ENCODE measurements around the gene RHBDD3.

The RHBDD3 gene

DNA sequence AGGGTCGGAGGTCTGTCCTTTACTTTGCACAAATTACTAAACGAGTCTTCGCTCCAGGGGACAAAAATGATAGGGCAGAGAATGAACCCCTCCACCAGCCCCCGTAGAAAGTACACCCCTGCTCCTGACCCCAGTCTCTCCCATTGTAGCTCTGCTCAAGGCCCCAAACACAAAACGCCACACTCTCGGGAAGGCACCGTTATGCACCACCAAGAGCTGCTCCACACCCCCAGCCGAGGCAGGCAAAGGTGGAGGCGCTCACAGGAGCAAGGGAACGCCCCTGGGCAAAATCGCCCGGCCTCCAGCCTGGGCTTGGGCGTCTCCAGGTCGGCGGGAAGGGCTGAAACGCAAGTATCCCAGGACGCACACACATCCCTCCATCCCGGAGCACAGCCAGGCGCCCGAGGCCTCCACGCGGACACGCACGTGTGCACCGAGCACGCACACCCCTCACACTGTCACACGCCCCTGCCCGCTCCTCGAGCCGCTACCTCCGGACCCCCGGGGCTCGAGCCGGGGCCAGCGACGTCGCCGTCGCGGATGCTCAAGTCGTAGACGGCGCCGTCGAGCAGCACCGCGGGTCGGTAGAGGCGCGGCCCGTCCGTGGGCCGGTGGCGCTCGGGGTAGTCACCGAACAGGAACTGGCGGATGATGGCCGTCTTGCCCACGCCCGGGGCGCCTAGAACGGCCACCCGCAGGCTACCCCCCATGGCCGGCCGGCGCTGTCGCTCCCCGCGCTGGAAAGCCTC lies 46.9 kb upstream of the RHBDD3 start:
- Histone ChIP-seq H3K4me1 (ENCODE audit: control insufficient read depth, insufficient read depth, low read length) (peaks cover 14% of the 10 kb centered on the region), H3K4me3 (ENCODE audit: low read depth, low read length) (peak overlapping the region; percentile 40), H3K9me3 (ENCODE audit: control insufficient read depth, insufficient read depth, low read depth, low read length) (no peaks in the 10 kb centered on the region), H3K36me3 (ENCODE audit: control insufficient read depth in 2 of 2, insufficient read depth in 1 of 2, low read length in 2 of 2) (no peaks in the 10 kb centered on the region), H3K27ac (ENCODE audit: extremely low read depth, low read depth, low read length) (no peak overlapping the region; the same call in 1 of the 2 replicates)
- ChIA-PET POLR2A (interaction anchor here (1.1 to 1.8 kb wide), 2 partner anchors 8 to 20 kb away, joined by 3 to 4 read pairs; partner anchors contain the start of gene GAS2L1), CTCF (interaction anchor here (0.6 to 0.9 kb wide), 2 partner anchors 9 to 52 kb away, joined by 3 read pairs; no protein-coding TSS in a partner anchor)
- TF ChIP-seq ZNF140 (tag by site-specific recombination; IDR thresholded peaks at IDR 0.05) (no peak), ZNF792 (tag by site-specific recombination; IDR thresholded peaks at IDR 0.05) (no peak), ZBTB17 (tag by site-specific recombination; IDR thresholded peaks at IDR 0.05) (peak; percentile 42; the same call in 1 of the 2 replicates), ZNF514 (tag by site-specific recombination; IDR thresholded peaks at IDR 0.05) (no peak), BCL11B (tag by site-specific recombination; IDR thresholded peaks at IDR 0.05; ENCODE audit: low read depth) (no peak), ZNF335 (tag by site-specific recombination; conservative IDR thresholded peaks at IDR 0.05) (peak; percentile 69), ZNF623 (tag by site-specific recombination; IDR thresholded peaks at IDR 0.05) (no peak), KLF8 (tag by site-specific recombination; IDR thresholded peaks at IDR 0.05) (no peak; the same call in 1 of the 2 replicates), RBAK (tag by site-specific recombination; IDR thresholded peaks at IDR 0.05) (no peak), ZNF132 (tag by site-specific recombination; IDR thresholded peaks at IDR 0.05; ENCODE audit: borderline replicate concordance) (no peak), SCRT1 (tag by site-specific recombination; IDR thresholded peaks at IDR 0.05; ENCODE audit: borderline replicate concordance) (no peak), GLIS2 (tag by site-specific recombination; IDR thresholded peaks at IDR 0.05) (peak; percentile 57), ZBTB8A (tag by site-specific recombination; IDR thresholded peaks at IDR 0.05) (peak; percentile 86), ZNF560 (tag by site-specific recombination; IDR thresholded peaks at IDR 0.05; ENCODE audit: borderline replicate concordance) (no peak), ZNF600 (tag by site-specific recombination; IDR thresholded peaks at IDR 0.05) (peak; percentile 70; the same call in 1 of the 2 replicates), KLF9 (tag by site-specific recombination; IDR thresholded peaks at IDR 0.05; ENCODE audit: low read depth) (peak; percentile 48), ZNF366 (tag by site-specific recombination; conservative IDR thresholded peaks at IDR 0.05) (peak; percentile 90), SP7 (tag by site-specific recombination; IDR thresholded peaks at IDR 0.05) (peak; percentile 50; the same call in 1 of the 2 replicates), ZNF404 (tag by site-specific recombination; IDR thresholded peaks at IDR 0.05) (no peak), ZFP3 (tag by site-specific recombination; IDR thresholded peaks at IDR 0.05; ENCODE audit: low read depth) (no peak), ZNF561 (tag by site-specific recombination; IDR thresholded peaks at IDR 0.05; ENCODE audit: borderline replicate concordance) (no peak), ZNF701 (tag by site-specific recombination; IDR thresholded peaks at IDR 0.05) (no peak), ZNF341 (tag by site-specific recombination; IDR thresholded peaks at IDR 0.05; ENCODE audit: low read depth) (no peak), ZNF211 (tag by site-specific recombination; IDR thresholded peaks at IDR 0.05; ENCODE audit: low read depth) (no peak)
- TF ChIP-seq, protein P1, sequence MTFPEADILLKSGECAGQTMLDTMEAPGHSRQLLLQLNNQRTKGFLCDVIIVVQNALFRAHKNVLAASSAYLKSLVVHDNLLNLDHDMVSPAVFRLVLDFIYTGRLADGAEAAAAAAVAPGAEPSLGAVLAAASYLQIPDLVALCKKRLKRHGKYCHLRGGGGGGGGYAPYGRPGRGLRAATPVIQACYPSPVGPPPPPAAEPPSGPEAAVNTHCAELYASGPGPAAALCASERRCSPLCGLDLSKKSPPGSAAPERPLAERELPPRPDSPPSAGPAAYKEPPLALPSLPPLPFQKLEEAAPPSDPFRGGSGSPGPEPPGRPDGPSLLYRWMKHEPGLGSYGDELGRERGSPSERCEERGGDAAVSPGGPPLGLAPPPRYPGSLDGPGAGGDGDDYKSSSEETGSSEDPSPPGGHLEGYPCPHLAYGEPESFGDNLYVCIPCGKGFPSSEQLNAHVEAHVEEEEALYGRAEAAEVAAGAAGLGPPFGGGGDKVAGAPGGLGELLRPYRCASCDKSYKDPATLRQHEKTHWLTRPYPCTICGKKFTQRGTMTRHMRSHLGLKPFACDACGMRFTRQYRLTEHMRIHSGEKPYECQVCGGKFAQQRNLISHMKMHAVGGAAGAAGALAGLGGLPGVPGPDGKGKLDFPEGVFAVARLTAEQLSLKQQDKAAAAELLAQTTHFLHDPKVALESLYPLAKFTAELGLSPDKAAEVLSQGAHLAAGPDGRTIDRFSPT (tag by site-specific recombination; IDR thresholded peaks at IDR 0.05) = no peak
- TF ChIP-seq, protein P2, sequence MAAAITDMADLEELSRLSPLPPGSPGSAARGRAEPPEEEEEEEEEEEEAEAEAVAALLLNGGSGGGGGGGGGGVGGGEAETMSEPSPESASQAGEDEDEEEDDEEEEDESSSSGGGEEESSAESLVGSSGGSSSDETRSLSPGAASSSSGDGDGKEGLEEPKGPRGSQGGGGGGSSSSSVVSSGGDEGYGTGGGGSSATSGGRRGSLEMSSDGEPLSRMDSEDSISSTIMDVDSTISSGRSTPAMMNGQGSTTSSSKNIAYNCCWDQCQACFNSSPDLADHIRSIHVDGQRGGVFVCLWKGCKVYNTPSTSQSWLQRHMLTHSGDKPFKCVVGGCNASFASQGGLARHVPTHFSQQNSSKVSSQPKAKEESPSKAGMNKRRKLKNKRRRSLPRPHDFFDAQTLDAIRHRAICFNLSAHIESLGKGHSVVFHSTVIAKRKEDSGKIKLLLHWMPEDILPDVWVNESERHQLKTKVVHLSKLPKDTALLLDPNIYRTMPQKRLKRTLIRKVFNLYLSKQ (tag by site-specific recombination; IDR thresholded peaks at IDR 0.05; ENCODE audit: borderline replicate concordance) = no peak
- TF ChIP-seq, protein P3, sequence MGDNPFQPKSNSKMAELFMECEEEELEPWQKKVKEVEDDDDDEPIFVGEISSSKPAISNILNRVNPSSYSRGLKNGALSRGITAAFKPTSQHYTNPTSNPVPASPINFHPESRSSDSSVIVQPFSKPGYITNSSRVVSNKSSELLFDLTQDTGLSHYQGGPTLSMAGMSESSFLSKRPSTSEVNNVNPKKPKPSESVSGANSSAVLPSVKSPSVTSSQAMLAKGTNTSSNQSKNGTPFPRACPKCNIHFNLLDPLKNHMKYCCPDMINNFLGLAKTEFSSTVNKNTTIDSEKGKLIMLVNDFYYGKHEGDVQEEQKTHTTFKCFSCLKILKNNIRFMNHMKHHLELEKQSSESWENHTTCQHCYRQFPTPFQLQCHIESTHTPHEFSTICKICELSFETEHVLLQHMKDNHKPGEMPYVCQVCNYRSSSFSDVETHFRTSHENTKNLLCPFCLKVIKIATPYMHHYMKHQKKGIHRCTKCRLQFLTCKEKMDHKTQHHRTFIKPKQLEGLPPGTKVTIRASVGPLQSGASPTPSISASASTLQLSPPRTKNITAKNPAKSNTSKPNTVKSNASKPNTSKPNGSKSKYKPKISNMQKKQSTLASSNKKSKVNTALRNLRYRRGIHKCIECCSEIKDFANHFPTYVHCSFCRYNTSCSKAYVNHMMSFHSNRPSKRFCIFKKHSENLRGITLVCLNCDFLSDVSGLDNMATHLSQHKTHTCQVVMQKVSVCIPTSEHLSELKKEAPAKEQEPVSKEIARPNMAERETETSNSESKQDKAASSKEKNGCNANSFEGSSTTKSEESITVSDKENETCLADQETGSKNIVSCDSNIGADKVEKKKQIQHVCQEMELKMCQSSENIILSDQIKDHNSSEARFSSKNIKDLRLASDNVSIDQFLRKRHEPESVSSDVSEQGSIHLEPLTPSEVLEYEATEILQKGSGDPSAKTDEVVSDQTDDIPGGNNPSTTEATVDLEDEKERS (tag by site-specific recombination; IDR thresholded peaks at IDR 0.05) = no peak
- TF ChIP-seq, protein P4, sequence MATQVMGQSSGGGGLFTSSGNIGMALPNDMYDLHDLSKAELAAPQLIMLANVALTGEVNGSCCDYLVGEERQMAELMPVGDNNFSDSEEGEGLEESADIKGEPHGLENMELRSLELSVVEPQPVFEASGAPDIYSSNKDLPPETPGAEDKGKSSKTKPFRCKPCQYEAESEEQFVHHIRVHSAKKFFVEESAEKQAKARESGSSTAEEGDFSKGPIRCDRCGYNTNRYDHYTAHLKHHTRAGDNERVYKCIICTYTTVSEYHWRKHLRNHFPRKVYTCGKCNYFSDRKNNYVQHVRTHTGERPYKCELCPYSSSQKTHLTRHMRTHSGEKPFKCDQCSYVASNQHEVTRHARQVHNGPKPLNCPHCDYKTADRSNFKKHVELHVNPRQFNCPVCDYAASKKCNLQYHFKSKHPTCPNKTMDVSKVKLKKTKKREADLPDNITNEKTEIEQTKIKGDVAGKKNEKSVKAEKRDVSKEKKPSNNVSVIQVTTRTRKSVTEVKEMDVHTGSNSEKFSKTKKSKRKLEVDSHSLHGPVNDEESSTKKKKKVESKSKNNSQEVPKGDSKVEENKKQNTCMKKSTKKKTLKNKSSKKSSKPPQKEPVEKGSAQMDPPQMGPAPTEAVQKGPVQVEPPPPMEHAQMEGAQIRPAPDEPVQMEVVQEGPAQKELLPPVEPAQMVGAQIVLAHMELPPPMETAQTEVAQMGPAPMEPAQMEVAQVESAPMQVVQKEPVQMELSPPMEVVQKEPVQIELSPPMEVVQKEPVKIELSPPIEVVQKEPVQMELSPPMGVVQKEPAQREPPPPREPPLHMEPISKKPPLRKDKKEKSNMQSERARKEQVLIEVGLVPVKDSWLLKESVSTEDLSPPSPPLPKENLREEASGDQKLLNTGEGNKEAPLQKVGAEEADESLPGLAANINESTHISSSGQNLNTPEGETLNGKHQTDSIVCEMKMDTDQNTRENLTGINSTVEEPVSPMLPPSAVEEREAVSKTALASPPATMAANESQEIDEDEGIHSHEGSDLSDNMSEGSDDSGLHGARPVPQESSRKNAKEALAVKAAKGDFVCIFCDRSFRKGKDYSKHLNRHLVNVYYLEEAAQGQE (tag by site-specific recombination; IDR thresholded peaks at IDR 0.05) = no peak

All from HEK293 (cell line).